Measurements from ENCODE around the gene CASS4. TPM values are rescaled to one million over a fixed set of nuclear protein-coding genes. Genes with fewer than 3 reads are reported as not detected.

Gene CASS4
- total and polyA plus RNA-seq, 9 of the 15 experiments (the other 6 are each of a cell fraction or from before 2014, with no cell fraction given) = 8.1 to 53.8 (median 26.7) TPM

GRCh38 chr20:56430957-56431356 is 18.9 kb downstream of the CASS4 start:
- intact Hi-C loops (cut with micrococcal nuclease) = no loop called here
- Histone ChIP-seq H3K4me1 (replicated peaks in 1 of 2; ENCODE audit: control insufficient read depth in 2 of 2, insufficient read depth in 2 of 2, low read length in 2 of 2) (peaks cover 25 to 47% of the 10 kb centered on the region in 2 experiments), H3K27me3 (ENCODE audit: control insufficient read depth in 2 of 2, insufficient read depth in 2 of 2, low read length in 2 of 2) (no peaks in the 10 kb centered on the region), H2AFZ (ENCODE audit: low read depth, low read length) (no peak overlapping the region), H3K4me3 (no peak overlapping the region), H3K9me1 (ENCODE audit: control insufficient read depth, insufficient read depth, low read length) (no peaks in the 10 kb centered on the region), H3K27ac (ENCODE audit: extremely low read depth, low read depth, low read length) (peak overlapping the region; percentile 21; the same call in 1 of the 3 replicates), H3K9me3 (replicated peaks; ENCODE audit: control insufficient read depth, insufficient read depth, low read depth, low read length) (no peaks in the 10 kb centered on the region), H4K20me1 (replicated peaks; ENCODE audit: control insufficient read depth, insufficient read depth, low read length) (peaks cover 24% of the 10 kb centered on the region), H3K4me2 (ENCODE audit: insufficient read depth, low read length) (no peak overlapping the region), H3K79me2 (ENCODE audit: control insufficient read depth, insufficient read depth, low read length) (peaks cover 100% of the 10 kb centered on the region), H3K36me3 (ENCODE audit: control insufficient read depth, insufficient read depth, low read length) (peaks cover 88% of the 10 kb centered on the region), H3K9ac (ENCODE audit: insufficient read depth in 1 of 2, low read depth in 2 of 2, low read length in 2 of 2) (no peak overlapping the region)
- ChIA-PET POLR2A (interaction anchor here (1.4 to 2.2 kb wide), 3 partner anchors 10 to 19 kb away, joined by 6 to 12 read pairs (median 6); partner anchors contain the start of gene CASS4), CTCF (ENCODE audit: low intra/inter-chr PET ratio) (no interaction called here)
- no TSS peak for BruUV-seq (replicated peaks)
- in situ Hi-C loops (cut with MboI) = no loop called here
- DNase-seq (ENCODE audit: extremely low read depth in 1 of 4, low spot score in 3 of 4) = no peak
- ATAC-seq = no peak
- TF ChIP-seq KDM1A (IDR thresholded peaks at IDR 0.05) (peak; percentile 44 to 63; a peak in 3 of 4 replicates), STAT5A (IDR thresholded peaks at IDR 0.05; ENCODE audit: borderline replicate concordance, low read length) (0 out of 2 replicates have a peak, but pooled peaks have one; percentile 10), ADNP (tag; IDR thresholded peaks at IDR 0.05) (peak; percentile 65; the same call in 1 of the 2 replicates), RBM25 (IDR thresholded peaks at IDR 0.05; ENCODE audit: low read depth, low read length, severe bottlenecking) (peak; percentile 97), SMAD3 (CRISPR knock-in tag; conservative IDR thresholded peaks at IDR 0.05) (no peak), COPS2 (conservative IDR thresholded peaks at IDR 0.05) (no peak), HDAC2 (IDR thresholded peaks at IDR 0.05) (0 out of 2 replicates have a peak, but pooled peaks have one; percentile 15), TSHZ1 (CRISPR knock-in tag; IDR thresholded peaks at IDR 0.05) (no peak), BCOR (IDR thresholded peaks at IDR 0.05) (peak; percentile 84), CHD4 (IDR thresholded peaks at IDR 0.05; ENCODE audit: insufficient read depth, insufficient replicate concordance, low read depth, low read length, poor library complexity, severe bottlenecking) (peak; percentile 74), ESRRA (IDR thresholded peaks at IDR 0.05; ENCODE audit: borderline replicate concordance, low read depth) (peak; percentile 47; the same call in 1 of the 2 replicates), RCOR1 (IDR thresholded peaks at IDR 0.05; ENCODE audit: borderline replicate concordance in 1 of 2, low read depth in 2 of 2, low read length in 2 of 2) (0 out of 4 replicates have a peak, but pooled peaks of 1 of the 2 experiments have one; percentile 29), ZEB2 (IDR thresholded peaks at IDR 0.05) (no peak)
- TF ChIP-seq, protein P1, sequence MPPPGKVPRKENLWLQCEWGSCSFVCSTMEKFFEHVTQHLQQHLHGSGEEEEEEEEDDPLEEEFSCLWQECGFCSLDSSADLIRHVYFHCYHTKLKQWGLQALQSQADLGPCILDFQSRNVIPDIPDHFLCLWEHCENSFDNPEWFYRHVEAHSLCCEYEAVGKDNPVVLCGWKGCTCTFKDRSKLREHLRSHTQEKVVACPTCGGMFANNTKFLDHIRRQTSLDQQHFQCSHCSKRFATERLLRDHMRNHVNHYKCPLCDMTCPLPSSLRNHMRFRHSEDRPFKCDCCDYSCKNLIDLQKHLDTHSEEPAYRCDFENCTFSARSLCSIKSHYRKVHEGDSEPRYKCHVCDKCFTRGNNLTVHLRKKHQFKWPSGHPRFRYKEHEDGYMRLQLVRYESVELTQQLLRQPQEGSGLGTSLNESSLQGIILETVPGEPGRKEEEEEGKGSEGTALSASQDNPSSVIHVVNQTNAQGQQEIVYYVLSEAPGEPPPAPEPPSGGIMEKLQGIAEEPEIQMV (tag; conservative IDR thresholded peaks at IDR 0.05; ENCODE audit: low read depth) = no peak
- 100% methylated on average over 1 of the region's 1 CpG for WGBS (ENCODE audit: insufficient coverage, low coverage, missing lambda C conversion rate)
- FAIRE-seq = no peak
